Body of pancreas (tissue), 4 donors: ENCODE measurements around the gene PHF21B.

Source experiments
- POLR2A ChIP-seq, 3 donors: fragments of 450-650 bp; IDR thresholded peaks; one replicate each; pipeline ENCODE4 v1.6.1; 2016; ENCODE audit warnings: antibody characterized with exemption in 3 of 3, mild to moderate bottlenecking in 2 of 3
- TF ChIP-seq, protein P1 (sequence below), 7 experiments: fragments of 450-650 bp in 4 of 7; fragments of 200-600 bp in 3 of 7; sonication (generic) in 3 of 7; IDR thresholded peaks; one replicate each; pipeline ENCODE4 v1.5.1; 2016 to 2019; ENCODE audit warnings: antibody characterized with exemption in 7 of 7

- TF ChIP-seq, protein P1, sequence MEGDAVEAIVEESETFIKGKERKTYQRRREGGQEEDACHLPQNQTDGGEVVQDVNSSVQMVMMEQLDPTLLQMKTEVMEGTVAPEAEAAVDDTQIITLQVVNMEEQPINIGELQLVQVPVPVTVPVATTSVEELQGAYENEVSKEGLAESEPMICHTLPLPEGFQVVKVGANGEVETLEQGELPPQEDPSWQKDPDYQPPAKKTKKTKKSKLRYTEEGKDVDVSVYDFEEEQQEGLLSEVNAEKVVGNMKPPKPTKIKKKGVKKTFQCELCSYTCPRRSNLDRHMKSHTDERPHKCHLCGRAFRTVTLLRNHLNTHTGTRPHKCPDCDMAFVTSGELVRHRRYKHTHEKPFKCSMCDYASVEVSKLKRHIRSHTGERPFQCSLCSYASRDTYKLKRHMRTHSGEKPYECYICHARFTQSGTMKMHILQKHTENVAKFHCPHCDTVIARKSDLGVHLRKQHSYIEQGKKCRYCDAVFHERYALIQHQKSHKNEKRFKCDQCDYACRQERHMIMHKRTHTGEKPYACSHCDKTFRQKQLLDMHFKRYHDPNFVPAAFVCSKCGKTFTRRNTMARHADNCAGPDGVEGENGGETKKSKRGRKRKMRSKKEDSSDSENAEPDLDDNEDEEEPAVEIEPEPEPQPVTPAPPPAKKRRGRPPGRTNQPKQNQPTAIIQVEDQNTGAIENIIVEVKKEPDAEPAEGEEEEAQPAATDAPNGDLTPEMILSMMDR (IDR thresholded peaks at IDR 0.05): no peak
- TF ChIP-seq POLR2A (IDR thresholded peaks at IDR 0.05): no peak
Observed at GRCh38 chr22:44925465-44926123, 84.2 kb downstream of the PHF21B start.
